Erythroblast (primary cell): ENCODE measurements around the gene RTN4R.
"Not testable (repeated sequence)": the region's sequence is repeated elsewhere in the genome, so short reads cannot be mapped to it uniquely, and the experiment has no call there.

Experiments used
- GATA1 ChIP-seq: IDR thresholded peaks from 2 replicates; pipeline ENCODE4 v1.6.1; 2011; ENCODE audit warnings: low read depth, mild to moderate bottlenecking, control low read depth, low read length, moderate library complexity
- POLR2A ChIP-seq: IDR thresholded peaks from 2 replicates; pipeline ENCODE4 v1.6.1; 2011; ENCODE audit warnings: mild to moderate bottlenecking, low read length

DNA sequence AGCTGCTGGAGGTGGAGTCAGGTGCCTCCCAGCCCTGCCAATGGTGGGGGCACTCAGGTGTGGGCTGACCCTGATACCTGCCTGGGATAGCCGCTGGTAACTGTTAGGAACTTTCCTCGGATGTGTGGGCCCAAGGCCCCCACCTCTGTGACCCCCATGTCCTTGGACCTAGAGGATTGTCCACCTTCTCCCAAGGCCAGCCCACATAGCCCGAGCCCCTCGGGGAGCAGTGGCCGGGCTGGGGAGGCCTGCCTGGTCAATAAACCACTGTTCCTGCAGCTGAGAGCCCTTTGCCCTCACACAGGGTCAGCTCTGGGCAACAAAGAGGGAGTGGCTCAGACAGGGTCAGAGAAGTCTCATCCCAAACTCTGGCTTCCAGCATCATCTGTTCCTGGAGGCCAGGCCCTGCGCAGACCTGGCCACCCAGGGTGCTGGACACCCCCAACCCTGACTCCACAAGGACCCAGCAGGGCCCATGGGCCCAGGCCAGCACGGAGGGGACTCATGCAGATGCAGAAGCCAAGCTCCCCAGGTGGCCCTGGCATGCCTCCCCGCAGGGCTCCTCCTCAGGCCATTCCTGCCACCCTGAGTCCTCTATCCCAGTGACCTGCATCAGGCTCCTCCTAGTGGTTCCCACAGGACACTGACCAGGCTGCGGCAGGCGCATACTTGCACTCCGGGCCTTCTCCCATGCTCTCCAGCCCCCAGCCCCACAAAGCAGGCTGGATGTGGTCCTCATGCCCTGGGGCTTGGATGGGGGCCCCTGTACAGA is 45.4 kb upstream of the RTN4R start:
- TF ChIP-seq POLR2A, GATA1: not testable (repeated sequence)
